Keratinocyte (primary cell): ENCODE measurements around the gene CCDC3. TPM values are rescaled to one million over a fixed set of nuclear protein-coding genes. Genes with fewer than 3 reads are reported as not detected.

ENCODE experiments used
- DNase-seq: peaks from one replicate; pipeline ENCODE4 v3.0.0-alpha.2; 2011; ENCODE audit warnings: low read depth, missing footprints, low spot score
- FAIRE-seq: peaks from 2 replicates; lab custom pipeline; 2011; peaks lifted over from hg19 to GRCh38; lab: Jason Lieb, UNC
- H2AFZ ChIP-seq: 2 replicates; pipeline ENCODE4 v1.6.0; 2012; ENCODE audit warnings: low read length, control low read depth, inconsistent platforms; ENCODE audit not compliant: control insufficient read depth
- H3K27ac ChIP-seq: 2 replicates; pipeline ENCODE4 v1.5.1; 2011; ENCODE audit warnings: low read length; ENCODE audit not compliant: control insufficient read depth, insufficient read depth
- H3K27me3 ChIP-seq: 3 replicates; pipeline ENCODE4 v1.6.0; 2011; ENCODE audit warnings: low read length; ENCODE audit not compliant: control insufficient read depth, insufficient read depth; ENCODE audit errors: extremely low read depth
- H3K36me3 ChIP-seq, 2 experiments: 2 replicates in 1 of 2; 3 replicates in 1 of 2; pipeline ENCODE4 v1.5.1; 2011; ENCODE audit warnings: low read length in 2 of 2, mild to moderate bottlenecking in 1 of 2; ENCODE audit not compliant: control insufficient read depth in 2 of 2, insufficient read depth in 2 of 2; ENCODE audit errors: extremely low read depth in 1 of 2
- H3K4me1 ChIP-seq: 3 replicates; pipeline ENCODE4 v1.5.1; 2011; ENCODE audit warnings: low read length; ENCODE audit not compliant: control insufficient read depth, insufficient read depth; ENCODE audit errors: extremely low read depth
- H3K4me2 ChIP-seq: 3 replicates; pipeline ENCODE4 v1.6.0; 2011; ENCODE audit warnings: low read depth, low read length; ENCODE audit not compliant: control insufficient read depth, insufficient read depth; ENCODE audit errors: extremely low read depth
- H3K4me3 ChIP-seq, 3 experiments: fragments of 200-600 bp in 1 of 3; sonication (generic) in 1 of 3; 2 replicates in 2 of 3; 3 replicates in 1 of 3; pipeline ENCODE4 v1.5.1; 2011 to 2016; ENCODE audit warnings: low read length in 3 of 3, mild to moderate bottlenecking in 3 of 3, control low read depth in 2 of 3, inconsistent platforms in 1 of 3, low read depth in 1 of 3, mixed read lengths in 1 of 3, mixed run types in 1 of 3, moderate library complexity in 1 of 3; ENCODE audit not compliant: control insufficient read depth in 2 of 3, insufficient read depth in 2 of 3; ENCODE audit errors: extremely low read depth in 1 of 3
- H3K79me2 ChIP-seq: 2 replicates; pipeline ENCODE4 v1.6.0; 2012; ENCODE audit warnings: low read length; ENCODE audit not compliant: control insufficient read depth, insufficient read depth
- H3K9ac ChIP-seq: 3 replicates; pipeline ENCODE4 v1.6.0; 2011; ENCODE audit warnings: low read length; ENCODE audit not compliant: control insufficient read depth, insufficient read depth; ENCODE audit errors: extremely low read depth
- H3K9me1 ChIP-seq: 3 replicates; pipeline ENCODE4 v1.6.0; 2011; ENCODE audit warnings: low read length; ENCODE audit not compliant: control insufficient read depth, insufficient read depth; ENCODE audit errors: extremely low read depth
- H3K9me3 ChIP-seq: 2 replicates; pipeline ENCODE4 v1.5.1; 2012; ENCODE audit warnings: low read depth, low read length; ENCODE audit not compliant: control insufficient read depth
- H4K20me1 ChIP-seq: 3 replicates; pipeline ENCODE4 v1.6.0; 2011; ENCODE audit warnings: low read length; ENCODE audit not compliant: control insufficient read depth, insufficient read depth; ENCODE audit errors: extremely low read depth
- CTCF ChIP-seq, 3 experiments: IDR thresholded peaks in 1 of 3; conservative IDR thresholded peaks in 1 of 3; optimal IDR thresholded peaks in 1 of 3; 2 replicates in 2 of 3; 3 replicates in 1 of 3; pipeline versions ENCODE3 to v1.5.1; 2011; ENCODE audit warnings: low read length in 3 of 3, mild to moderate bottlenecking in 3 of 3, moderate library complexity in 2 of 3, control low read depth in 1 of 3, inconsistent platforms in 1 of 3; ENCODE audit not compliant: insufficient read depth in 2 of 3; ENCODE audit errors: extremely low read depth in 1 of 3
- EZH2 ChIP-seq: IDR thresholded peaks from one replicate; pipeline ENCODE4 v1.6.1; 2012; ENCODE audit warnings: inconsistent platforms, mild to moderate bottlenecking, low read length, moderate library complexity
- dilution Hi-C: fragments of 300-500 bp; cut with MboI; formaldehyde crosslinking; loops from one replicate; pipeline ENCODE4 v1.7.0; 2020; ENCODE audit warnings: low sequenced_read_pairs; ENCODE audit not compliant: extremely low pct_ligation_motif_present
- polyA plus RNA-seq, 5 experiments: library from polyadenylated mRNA; depleted of rRNA in 3 of 5; stranded (reverse) in 3 of 5; stranded (forward) in 1 of 5; unstranded in 1 of 5; fragments of >200 nt; gene quantifications; 1 replicate in 1 of 5; 2 replicates in 3 of 5; 3 replicates in 1 of 5; pipeline versions ENCODE4 v1.2.1 to v1.2.3, GENCODE V29; 2011 to 2012; ENCODE audit warnings: missing spikeins in 2 of 5, low read depth in 1 of 5, low replicate concordance in 1 of 5

The CCDC3 gene
- polyA plus RNA-seq, 1 donor (not counting 4 experiments of a cell fraction or from before 2014, with no cell fraction given) = 0.39 TPM

- H3K4me3 ChIP-seq = no peak overlapping the region
- no peak overlapping the region for H3K9ac ChIP-seq
- TF ChIP-seq CTCF (optimal IDR thresholded peaks at IDR 0.05 in 1 of 3, IDR thresholded peaks at IDR 0.05 in 1 of 3, conservative IDR thresholded peaks at IDR 0.05 in 1 of 3; ENCODE audit: extremely low read depth in 1 of 3, insufficient read depth in 2 of 3, low read length in 3 of 3) (peak; percentile 51 to 63 (median 58)), EZH2 (no peak)
- no peaks in the 10 kb centered on the region for H3K27me3 ChIP-seq
- no peak overlapping the region for H2AFZ ChIP-seq
- no peaks in the 10 kb centered on the region for H4K20me1 ChIP-seq
- dilution Hi-C loops = no loop called here
- no peaks in the 10 kb centered on the region for H3K36me3 ChIP-seq
- H3K4me1 ChIP-seq = no peaks in the 10 kb centered on the region
- H3K79me2 ChIP-seq = no peaks in the 10 kb centered on the region
- no peaks in the 10 kb centered on the region for H3K9me3 ChIP-seq
- DNase-seq (no peak), FAIRE-seq (no peak)
- no peak overlapping the region for H3K4me2 ChIP-seq
- no peaks in the 10 kb centered on the region for H3K9me1 ChIP-seq
- no peak overlapping the region for H3K27ac ChIP-seq
Measured at GRCh38 chr10:12975266-12975665, 26.2 kb downstream of the CCDC3 start.

GRCh38 chr10:12974491-12975199, 26.9 kb downstream of the CCDC3 start:
- no peaks in the 10 kb centered on the region for H3K27me3 ChIP-seq
- TF ChIP-seq CTCF (optimal IDR thresholded peaks at IDR 0.05 in 1 of 3, IDR thresholded peaks at IDR 0.05 in 1 of 3, conservative IDR thresholded peaks at IDR 0.05 in 1 of 3; ENCODE audit: extremely low read depth in 1 of 3, insufficient read depth in 2 of 3, low read length in 3 of 3) (no peak), EZH2 (no peak)
- no peak overlapping the region for H3K4me3 ChIP-seq

More at GRCh38 chr10:12974491-12975199, 26.9 kb downstream of the CCDC3 start:
- Histone ChIP-seq H3K4me2 (no peak overlapping the region), H3K27ac (no peak overlapping the region), H3K9me3 (no peaks in the 10 kb centered on the region), H3K9me1 (no peaks in the 10 kb centered on the region), H4K20me1 (no peaks in the 10 kb centered on the region), H2AFZ (no peak overlapping the region), H3K79me2 (no peaks in the 10 kb centered on the region), H3K9ac (no peak overlapping the region), H3K36me3 (no peaks in the 10 kb centered on the region), H3K4me1 (no peaks in the 10 kb centered on the region)
- dilution Hi-C loops = no loop called here
- DNase-seq = no peak
- FAIRE-seq = no peak
